ENCODE data around the gene SLC38A10.

SLC38A10 gene

DNA sequence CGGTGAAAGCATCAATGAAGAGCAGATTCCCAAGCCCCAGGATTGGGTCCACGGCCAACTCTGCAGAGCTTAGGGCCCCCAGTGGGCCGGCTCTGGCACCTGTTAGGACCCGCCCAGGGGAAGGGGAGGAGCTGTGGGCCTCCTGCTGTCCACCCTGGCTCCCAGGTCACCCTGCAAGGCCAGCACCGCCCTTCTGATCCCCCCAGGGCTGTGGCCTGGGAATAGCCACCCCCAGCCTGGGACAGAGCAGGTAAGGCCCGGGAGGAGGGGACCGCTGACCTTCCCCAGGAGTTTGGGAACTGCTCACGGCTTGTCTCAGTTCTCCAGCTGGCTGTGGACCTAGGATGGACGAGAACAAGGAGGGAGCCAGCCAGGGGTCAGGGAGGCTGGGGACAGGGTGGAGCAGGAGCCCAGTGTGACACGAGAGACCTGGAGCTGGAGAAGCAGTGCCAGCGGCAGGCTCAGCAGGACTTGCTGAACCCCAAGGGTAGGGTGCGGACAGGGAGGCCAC is 39.3 kb upstream of the SLC38A10 start:
- H3K27ac ChIP-seq = no peak overlapping the region
- TF ChIP-seq ZFX (IDR thresholded peaks at IDR 0.05) = no peak
- TF ChIP-seq, protein P1, sequence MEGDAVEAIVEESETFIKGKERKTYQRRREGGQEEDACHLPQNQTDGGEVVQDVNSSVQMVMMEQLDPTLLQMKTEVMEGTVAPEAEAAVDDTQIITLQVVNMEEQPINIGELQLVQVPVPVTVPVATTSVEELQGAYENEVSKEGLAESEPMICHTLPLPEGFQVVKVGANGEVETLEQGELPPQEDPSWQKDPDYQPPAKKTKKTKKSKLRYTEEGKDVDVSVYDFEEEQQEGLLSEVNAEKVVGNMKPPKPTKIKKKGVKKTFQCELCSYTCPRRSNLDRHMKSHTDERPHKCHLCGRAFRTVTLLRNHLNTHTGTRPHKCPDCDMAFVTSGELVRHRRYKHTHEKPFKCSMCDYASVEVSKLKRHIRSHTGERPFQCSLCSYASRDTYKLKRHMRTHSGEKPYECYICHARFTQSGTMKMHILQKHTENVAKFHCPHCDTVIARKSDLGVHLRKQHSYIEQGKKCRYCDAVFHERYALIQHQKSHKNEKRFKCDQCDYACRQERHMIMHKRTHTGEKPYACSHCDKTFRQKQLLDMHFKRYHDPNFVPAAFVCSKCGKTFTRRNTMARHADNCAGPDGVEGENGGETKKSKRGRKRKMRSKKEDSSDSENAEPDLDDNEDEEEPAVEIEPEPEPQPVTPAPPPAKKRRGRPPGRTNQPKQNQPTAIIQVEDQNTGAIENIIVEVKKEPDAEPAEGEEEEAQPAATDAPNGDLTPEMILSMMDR (conservative IDR thresholded peaks at IDR 0.05) = no peak

DNA sequence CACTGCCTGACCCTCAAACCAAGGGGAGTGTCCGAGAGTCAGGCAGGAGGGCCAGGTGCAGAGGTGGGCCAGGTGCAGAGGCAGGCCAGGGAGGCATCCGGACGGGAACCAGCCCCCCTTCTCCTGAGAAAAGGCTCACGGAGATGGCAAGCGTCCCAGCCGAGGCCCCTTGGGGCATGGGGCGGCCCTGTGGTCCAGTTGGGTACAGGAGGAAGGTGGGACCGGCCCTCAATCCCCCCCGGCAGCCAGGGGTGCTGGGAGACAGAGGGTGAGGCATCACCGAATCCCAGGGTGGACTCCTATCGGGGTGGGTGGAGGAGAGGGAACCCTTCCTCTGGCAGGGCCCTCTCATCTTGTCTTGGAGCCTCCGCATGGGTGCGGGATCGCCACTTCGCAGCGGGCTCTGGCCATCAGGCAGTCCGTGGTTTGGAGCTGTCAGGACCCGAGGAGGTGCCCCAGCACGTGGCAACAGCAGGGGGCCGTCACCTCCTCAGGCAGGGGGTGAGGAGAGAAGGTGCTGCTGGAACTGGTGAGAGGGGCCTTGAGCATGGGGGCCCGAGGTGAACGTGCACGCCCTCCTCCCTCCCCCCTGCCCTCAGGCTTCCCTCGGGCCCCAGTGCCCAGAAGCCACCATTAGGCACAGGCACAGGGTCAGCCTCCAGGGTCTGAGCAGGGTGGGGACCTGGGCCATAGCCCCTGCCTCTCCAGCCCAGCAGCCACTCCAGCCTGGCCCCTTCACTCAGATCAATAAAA is 38.7 kb upstream of the SLC38A10 start:
- no peak for TF ChIP-seq ZFX (IDR thresholded peaks at IDR 0.05)
- TF ChIP-seq, protein P1 (conservative IDR thresholded peaks at IDR 0.05) = no peak
- no peak overlapping the region for H3K27ac ChIP-seq

DNA sequence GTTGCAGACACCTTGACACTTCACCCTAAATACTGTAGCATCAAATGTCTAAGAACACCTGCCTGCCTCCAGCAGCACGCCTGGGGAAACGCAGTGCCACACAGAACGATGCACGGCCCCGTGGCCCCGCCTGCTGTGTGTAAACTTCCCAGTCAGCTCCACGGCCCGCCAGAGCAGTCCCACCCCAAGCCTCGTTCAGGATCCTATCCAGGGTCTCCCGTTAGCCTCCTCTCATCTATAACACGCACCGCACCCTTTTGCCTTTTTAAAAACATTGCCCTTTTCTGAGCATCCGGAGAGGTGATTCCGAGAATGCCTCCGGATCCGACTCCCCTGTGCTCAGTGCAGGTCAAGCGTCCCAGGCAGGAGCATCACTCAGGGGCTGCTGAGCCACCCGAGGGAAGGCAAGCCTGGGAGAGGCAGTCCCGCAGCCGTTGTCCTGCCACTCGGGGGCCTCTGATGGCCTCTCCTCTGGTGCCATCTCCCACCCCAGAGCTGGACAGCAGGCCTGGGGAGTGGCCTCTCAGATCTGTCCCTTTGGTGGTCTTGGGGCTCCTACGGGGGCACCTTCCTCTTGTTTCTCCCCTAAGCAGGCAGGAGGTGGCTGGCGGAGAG is 37.9 kb upstream of the SLC38A10 start:
- TF ChIP-seq, protein P1 (conservative IDR thresholded peaks at IDR 0.05) = no peak
- no peak for TF ChIP-seq ZFX (IDR thresholded peaks at IDR 0.05)
- no peak overlapping the region for H3K27ac ChIP-seq

DNA sequence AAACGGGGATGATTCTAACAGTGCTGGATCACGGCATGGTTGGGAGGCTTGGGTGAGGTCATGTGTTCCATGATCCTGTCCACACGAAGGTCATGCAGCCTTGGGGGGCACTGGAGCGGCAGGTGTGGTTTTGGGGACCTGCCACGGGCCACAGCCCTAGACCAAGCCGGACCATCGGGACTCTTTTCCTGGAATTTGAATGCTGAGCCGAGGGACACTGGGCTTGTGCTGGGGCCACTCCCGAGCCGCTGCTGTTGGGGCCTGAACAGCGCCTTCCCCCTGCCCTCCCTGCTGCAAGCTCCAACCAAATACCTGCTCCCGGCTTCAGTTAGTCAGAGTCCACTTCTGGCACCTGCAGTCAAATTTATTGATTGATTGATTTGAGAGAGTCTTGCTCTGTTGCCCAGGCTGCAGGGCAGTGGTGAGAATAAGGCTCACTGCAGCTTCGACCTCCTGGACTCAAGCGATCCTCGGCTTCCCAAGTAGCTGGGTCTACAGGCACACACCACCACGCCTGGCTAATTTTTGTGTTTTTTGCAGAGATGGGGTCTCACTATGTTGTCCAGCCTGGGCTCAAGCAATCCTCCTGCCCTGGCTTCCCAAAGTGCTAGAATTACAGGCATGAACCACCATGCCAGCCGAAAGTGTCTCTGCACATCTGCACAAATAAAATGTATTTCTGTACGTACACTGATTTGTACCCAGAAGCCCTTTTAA is 37.2 kb upstream of the SLC38A10 start:
- TF ChIP-seq, protein P1 (conservative IDR thresholded peaks at IDR 0.05) = no peak
- no peak for TF ChIP-seq ZFX (IDR thresholded peaks at IDR 0.05)
- H3K27ac ChIP-seq = no peak overlapping the region

DNA sequence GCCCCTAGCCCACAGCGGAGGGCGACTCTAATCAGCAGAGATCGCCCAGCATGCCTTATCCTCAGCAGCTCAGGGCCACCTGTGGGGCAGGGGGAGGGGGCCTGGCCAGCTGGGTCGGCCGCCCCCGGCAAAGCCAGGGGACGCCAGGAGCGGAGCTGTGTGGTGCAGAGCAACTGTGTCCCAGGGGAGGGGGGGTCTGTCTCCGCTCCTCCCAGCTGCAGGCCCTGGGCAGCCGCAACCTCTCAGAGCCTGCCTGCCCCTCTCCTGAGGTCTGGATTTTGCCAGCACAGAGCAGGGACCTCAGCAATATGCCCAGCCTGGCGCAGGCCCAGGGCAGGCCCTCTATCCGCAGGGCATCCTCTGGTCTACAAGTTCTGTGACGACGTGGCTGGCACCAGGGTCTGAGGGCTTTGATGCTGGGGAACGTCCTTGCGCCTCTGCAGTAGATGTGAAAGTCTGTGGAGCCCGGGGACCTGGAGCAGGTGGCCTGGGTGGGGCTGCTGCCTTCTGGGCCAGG is 36.5 kb upstream of the SLC38A10 start:
- TF ChIP-seq, protein P1 (conservative IDR thresholded peaks at IDR 0.05) = no peak
- TF ChIP-seq ZFX (IDR thresholded peaks at IDR 0.05) = no peak
- H3K27ac ChIP-seq = no peak overlapping the region

DNA sequence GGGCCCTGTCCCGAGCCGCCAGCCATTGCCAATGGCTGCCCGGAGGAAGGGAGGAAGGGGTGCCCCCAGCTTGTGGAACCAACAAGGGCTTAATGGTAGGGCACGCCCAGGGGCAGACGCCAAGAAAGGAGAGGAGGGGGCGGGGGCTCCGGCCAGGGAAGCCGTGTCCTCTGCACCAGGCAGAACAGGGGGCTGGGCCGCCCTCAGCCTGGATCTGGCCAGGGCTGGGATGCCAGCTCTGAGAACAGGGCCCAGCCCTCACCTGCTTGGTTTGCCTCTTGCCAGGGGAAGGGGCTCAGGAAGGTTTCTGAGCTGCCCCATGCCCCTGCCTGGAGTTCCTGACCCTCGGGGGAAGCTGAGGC is 35.8 kb upstream of the SLC38A10 start:
- TF ChIP-seq, protein P1 (conservative IDR thresholded peaks at IDR 0.05) = no peak
- no peak for TF ChIP-seq ZFX (IDR thresholded peaks at IDR 0.05)
- peak overlapping the region; percentile 83; the same call in 1 of the 2 replicates for H3K27ac ChIP-seq

Measured in C4-2B (cell line).